Naive thymus-derived CD4-positive, alpha-beta T cell (primary cell): ENCODE data around the gene KAZN. TPM values are rescaled to one million over a fixed set of nuclear protein-coding genes. Genes with fewer than 3 reads are reported as not detected.

Source experiments
- ATAC-seq: fragments of 150-1000 bp; cut with Tn5 transposase; 2 replicates; pipeline ENCODE4 v1.10.0; 2021; ENCODE audit warnings: mild to moderate bottlenecking, moderate library complexity
- CTCF ChIA-PET: fragments of 350-600 bp; sonication (Branson Sonifier 250); formaldehyde crosslinking; loops from one replicate; lab custom pipeline; 2021; ENCODE audit warnings: antibody characterized with exemption; lab: Charles Lee
- POLR2A ChIA-PET: fragments of 350-600 bp; sonication (Branson Sonifier 250); formaldehyde crosslinking; loops from one replicate; lab custom pipeline; 2021; ENCODE audit warnings: antibody characterized with exemption, inconsistent platforms; lab: Charles Lee
- DNase-seq, 9 donors: peaks; one replicate each; pipeline versions ENCODE4 v3.0.0 to v3.0.0-alpha.2; 2020 to 2022; ENCODE audit warnings: mixed read lengths in 1 of 9
- H3K27ac ChIP-seq: one replicate; pipeline ENCODE4 v1.7.0; 2013; ENCODE audit warnings: mild to moderate bottlenecking, low read depth, low read length, moderate library complexity
- H3K27me3 ChIP-seq, 2 donors: one replicate each; pipeline ENCODE4 v1.7.0; 2013; ENCODE audit warnings: low read length in 2 of 2, mild to moderate bottlenecking in 2 of 2, moderate library complexity in 2 of 2; ENCODE audit not compliant: control insufficient read depth in 2 of 2, insufficient read depth in 2 of 2
- H3K36me3 ChIP-seq, 3 experiments: 1 replicate in 2 of 3; 2 replicates in 1 of 3; pipeline ENCODE4 v1.7.0; 2013; ENCODE audit warnings: low read length in 3 of 3, mild to moderate bottlenecking in 3 of 3, moderate library complexity in 1 of 3; ENCODE audit not compliant: insufficient read depth in 3 of 3, control insufficient read depth in 2 of 3
- H3K4me1 ChIP-seq, 2 donors: one replicate each; pipeline ENCODE4 v1.7.0; 2013; ENCODE audit warnings: low read length in 2 of 2, mild to moderate bottlenecking in 2 of 2, moderate library complexity in 1 of 2; ENCODE audit not compliant: control insufficient read depth in 2 of 2, insufficient read depth in 2 of 2
- H3K4me3 ChIP-seq: 2 replicates; pipeline ENCODE4 v1.7.0; 2013; ENCODE audit warnings: mild to moderate bottlenecking, low read length
- H3K9me3 ChIP-seq, 3 experiments: 1 replicate in 2 of 3; 2 replicates in 1 of 3; pipeline ENCODE4 v1.7.0; 2013; ENCODE audit warnings: low read length in 3 of 3; ENCODE audit not compliant: control insufficient read depth in 2 of 3
- H3K27ac Mint-ChIP-seq, 9 donors: one replicate each; pipeline ENCODE4 v1.8.0; 2020 to 2022; ENCODE audit warnings: mixed read lengths in 9 of 9, mild to moderate bottlenecking in 8 of 9, moderate library complexity in 5 of 9, inconsistent platforms in 2 of 9
- H3K27me3 Mint-ChIP-seq, 5 donors: one replicate each; pipeline ENCODE4 v1.8.0; 2021 to 2022; ENCODE audit warnings: mixed read lengths in 5 of 5, mild to moderate bottlenecking in 1 of 5
- H3K36me3 Mint-ChIP-seq, 5 donors: one replicate each; pipeline ENCODE4 v1.8.0; 2020 to 2022; ENCODE audit warnings: mixed read lengths in 5 of 5, mild to moderate bottlenecking in 3 of 5, inconsistent platforms in 1 of 5
- H3K4me1 Mint-ChIP-seq, 7 donors: one replicate each; pipeline ENCODE4 v1.8.0; 2020 to 2022; ENCODE audit warnings: mixed read lengths in 7 of 7, mild to moderate bottlenecking in 3 of 7, inconsistent platforms in 1 of 7
- H3K4me3 Mint-ChIP-seq, 10 donors: one replicate each; pipeline ENCODE4 v1.8.0; 2020 to 2022; ENCODE audit warnings: mild to moderate bottlenecking in 10 of 10, mixed read lengths in 10 of 10, moderate library complexity in 6 of 10, inconsistent platforms in 2 of 10
- H3K9me3 Mint-ChIP-seq, 11 donors: one replicate each; pipeline ENCODE4 v1.8.0; 2020 to 2022; ENCODE audit warnings: mixed read lengths in 11 of 11, mild to moderate bottlenecking in 4 of 11, inconsistent platforms in 1 of 11, moderate library complexity in 1 of 11
- intact Hi-C, 2 donors: fragments of 100-400 bp; cut with micrococcal nuclease; formaldehyde crosslinking; loops; one replicate each; pipeline ENCODE4 v1.15.1; 2023
- polyA plus RNA-seq, 2 donors: library from polyadenylated mRNA; unstranded; fragments of 300-500 nt; fragmentation: Illumina TruSeq; gene quantifications; one replicate each; pipeline ENCODE4 v1.2.3, GENCODE V29; 2021
- total RNA-seq, 6 experiments: library from RNA in 5 of 6; stranded (reverse) in 5 of 6; gene quantifications; 1 replicate in 5 of 6; 2 replicates in 1 of 6; pipeline ENCODE4 v1.2.3 and lab custom pipeline; 2021 to 2026

KAZN gene
- total and polyA plus RNA-seq, 7 experiments from 2014 or later: 0.08 to 0.87 (median 0.30) TPM

GRCh38 chr1:15034656-15035055 lies 436.2 kb downstream of the KAZN start:
- Histone ChIP-seq H3K27me3 (no peaks in the 10 kb centered on the region), H3K4me1 (no peaks in the 10 kb centered on the region), H3K9me3 (no peaks in the 10 kb centered on the region), H3K27ac (no peak overlapping the region), H3K4me3 (no peak overlapping the region), H3K36me3 (no peaks in the 10 kb centered on the region)
- no peak overlapping the region for H3K4me3 Mint-ChIP-seq
- intact Hi-C loops: no loop called here
- no peak for ATAC-seq
- CTCF ChIA-PET: interaction anchor here (0.9 kb wide), 1 partner anchor 13 kb away, joined by 4 read pairs; no protein-coding TSS in a partner anchor
- H3K27ac Mint-ChIP-seq: no peak overlapping the region
- H3K4me1 Mint-ChIP-seq: peaks cover 6 to 16% (median 11%) of the 10 kb centered on the region in 7 donors
- no peak for DNase-seq
- POLR2A ChIA-PET: no interaction called here
- no peaks in the 10 kb centered on the region for H3K36me3 Mint-ChIP-seq
- H3K9me3 Mint-ChIP-seq: no peaks in the 10 kb centered on the region
- no peaks in the 10 kb centered on the region for H3K27me3 Mint-ChIP-seq

- Histone ChIP-seq H3K4me3 (no peak overlapping the region), H3K36me3 (no peaks in the 10 kb centered on the region), H3K9me3 (no peaks in the 10 kb centered on the region), H3K27ac (no peak overlapping the region), H3K4me1 (no peaks in the 10 kb centered on the region), H3K27me3 (no peaks in the 10 kb centered on the region)
- DNase-seq (no peak), ATAC-seq (no peak)
- POLR2A ChIA-PET: no interaction called here
- CTCF ChIA-PET: interaction anchor here (0.9 kb wide), 1 partner anchor 12 kb away, joined by 4 read pairs; no protein-coding TSS in a partner anchor
- Mint-ChIP-seq H3K4me1 (peaks cover 6 to 16% (median 11%) of the 10 kb centered on the region in 7 donors), H3K27me3 (no peaks in the 10 kb centered on the region), H3K9me3 (no peaks in the 10 kb centered on the region), H3K36me3 (no peaks in the 10 kb centered on the region), H3K4me3 (no peak overlapping the region), H3K27ac (no peak overlapping the region)
- intact Hi-C loops: no loop called here
Measured at GRCh38 chr1:15035236-15035635, 436.8 kb downstream of the KAZN start.

GRCh38 chr1:15036101-15036500 lies 437.6 kb downstream of the KAZN start:
- no peak overlapping the region for H3K27ac Mint-ChIP-seq
- Histone ChIP-seq H3K27ac (no peak overlapping the region), H3K36me3 (no peaks in the 10 kb centered on the region), H3K4me1 (no peaks in the 10 kb centered on the region), H3K4me3 (no peak overlapping the region), H3K9me3 (no peaks in the 10 kb centered on the region), H3K27me3 (no peaks in the 10 kb centered on the region)
- no peak for ATAC-seq
- ChIA-PET CTCF (no interaction called here), POLR2A (no interaction called here)
- intact Hi-C loops: no loop called here
- no peaks in the 10 kb centered on the region for H3K27me3 Mint-ChIP-seq
- no peaks in the 10 kb centered on the region for H3K9me3 Mint-ChIP-seq
- H3K4me3 Mint-ChIP-seq: no peak overlapping the region
- no peak for DNase-seq
- no peaks in the 10 kb centered on the region for H3K36me3 Mint-ChIP-seq
- H3K4me1 Mint-ChIP-seq: peaks cover 6 to 16% (median 11%) of the 10 kb centered on the region in 7 donors

- ChIA-PET POLR2A (no interaction called here), CTCF (no interaction called here)
- H3K4me3 ChIP-seq: no peak overlapping the region
- no peaks in the 10 kb centered on the region for H3K9me3 ChIP-seq
- Mint-ChIP-seq H3K27ac (no peak overlapping the region), H3K4me3 (no peak overlapping the region), H3K4me1 (peaks cover 6 to 15% (median 9%) of the 10 kb centered on the region in 7 donors), H3K36me3 (no peaks in the 10 kb centered on the region), H3K9me3 (no peaks in the 10 kb centered on the region), H3K27me3 (no peaks in the 10 kb centered on the region)
- no peaks in the 10 kb centered on the region for H3K36me3 ChIP-seq
- intact Hi-C loops: no loop called here
- DNase-seq (peak in 4 of 9 donors; percentile 5 to 15 (median 8)), ATAC-seq (peak; percentile 55)
- no peak overlapping the region for H3K27ac ChIP-seq
- no peaks in the 10 kb centered on the region for H3K27me3 ChIP-seq
- no peaks in the 10 kb centered on the region for H3K4me1 ChIP-seq
Measured at GRCh38 chr1:15038232-15039016, 439.9 kb downstream of the KAZN start.

- H3K4me3 ChIP-seq: no peak overlapping the region
- Mint-ChIP-seq H3K9me3 (no peaks in the 10 kb centered on the region), H3K36me3 (no peaks in the 10 kb centered on the region), H3K27me3 (no peaks in the 10 kb centered on the region), H3K4me3 (no peak overlapping the region), H3K4me1 (peaks cover 0 to 8% (median 2%) of the 10 kb centered on the region in 7 donors), H3K27ac (no peak overlapping the region)
- POLR2A ChIA-PET: no interaction called here
- no peaks in the 10 kb centered on the region for H3K4me1 ChIP-seq
- CTCF ChIA-PET: no interaction called here
- no peaks in the 10 kb centered on the region for H3K27me3 ChIP-seq
- no peak overlapping the region for H3K27ac ChIP-seq
- intact Hi-C loops: no loop called here
- DNase-seq (no peak), ATAC-seq (no peak)
- H3K9me3 ChIP-seq: no peaks in the 10 kb centered on the region
- no peaks in the 10 kb centered on the region for H3K36me3 ChIP-seq
Measured at GRCh38 chr1:15039017-15039648, 440.6 kb downstream of the KAZN start.

GRCh38 chr1:15039901-15040300 lies 441.4 kb downstream of the KAZN start:
- Mint-ChIP-seq H3K27ac (no peak overlapping the region), H3K9me3 (no peaks in the 10 kb centered on the region), H3K4me3 (no peak overlapping the region), H3K36me3 (no peaks in the 10 kb centered on the region), H3K4me1 (peaks cover 0 to 4% (median 0%) of the 10 kb centered on the region in 7 donors), H3K27me3 (no peaks in the 10 kb centered on the region)
- H3K4me3 ChIP-seq: no peak overlapping the region
- no peaks in the 10 kb centered on the region for H3K36me3 ChIP-seq
- intact Hi-C loops: no loop called here
- H3K27ac ChIP-seq: no peak overlapping the region
- H3K27me3 ChIP-seq: no peaks in the 10 kb centered on the region
- DNase-seq: no peak
- H3K9me3 ChIP-seq: no peaks in the 10 kb centered on the region
- CTCF ChIA-PET: no interaction called here
- H3K4me1 ChIP-seq: no peaks in the 10 kb centered on the region
- no peak for ATAC-seq
- POLR2A ChIA-PET: no interaction called here
